K562 (cell line): ENCODE measurements around the gene SOCS7. TPM values are rescaled to one million over a fixed set of nuclear protein-coding genes. Genes with fewer than 3 reads are reported as not detected.

Experiments used
- AFF1 ChIP-seq, 2 experiments: fragments of 450-650 bp; IDR thresholded peaks; 2 replicates each; pipeline ENCODE4 v1.6.1; 2018; ENCODE audit warnings: mild to moderate bottlenecking in 2 of 2, low read depth in 1 of 2; ENCODE audit not compliant: partially characterized antibody in 2 of 2
- RFX1 ChIP-seq: fragments of 450-650 bp; IDR thresholded peaks from 2 replicates; pipeline ENCODE4 v1.6.1; 2016; ENCODE audit warnings: mild to moderate bottlenecking, moderate library complexity
- ZNF184 ChIP-seq: sonication (generic); formaldehyde crosslinking; IDR thresholded peaks from 2 replicates; pipeline ENCODE4 v1.5.0; 2020; ENCODE audit warnings: missing genetic modification reagents
- ZNF3 ChIP-seq: fragments of 250-450 bp; sonication (Bioruptor Pico); IDR thresholded peaks from 2 replicates; pipeline ENCODE4 v1.5.0; 2021; ENCODE audit warnings: mild to moderate bottlenecking, moderate library complexity
- polyA plus RNA-seq, 8 experiments: library from polyadenylated mRNA; depleted of rRNA in 4 of 8; stranded (reverse) in 5 of 8; unstranded in 3 of 8; fragments of >200 nt; fragmentation: Nextera tagmentation in 2 of 8; fragmentation: Illumina TruSeq in 1 of 8; extraction: Ambion mirVana in 2 of 8; extraction: Trizol in 1 of 8; gene quantifications; 2 replicates each; pipeline versions ENCODE4 v1.2.1 to v1.2.3, GENCODE V29; 2011 to 2014; ENCODE audit warnings: inconsistent platforms in 1 of 8, missing spikeins in 1 of 8
- total RNA-seq, 7 experiments: library from RNA; depleted of rRNA in 6 of 7; stranded (reverse); fragments of >200 nt in 6 of 7; fragmentation: Illumina TruSeq in 2 of 7; extraction: Trizol in 2 of 7; gene quantifications; 2 replicates each; pipeline versions ENCODE4 v1.2.1 to v1.2.3, GENCODE V29; 2011 to 2021; ENCODE audit warnings: low replicate concordance in 1 of 7

SOCS7 gene
- total and polyA plus RNA-seq, 9 of the 15 experiments (the other 6 are each of a cell fraction or from before 2014, with no cell fraction given): 0.94 to 14.5 (median 8.2) TPM

- TF ChIP-seq ZNF3 (CRISPR knock-in tag) (no peak), ZNF184 (CRISPR knock-in tag) (no peak), AFF1 (IDR thresholded peaks at IDR 0.05; ENCODE audit: low read depth in 1 of 2, partially characterized antibody in 2 of 2) (no peak), RFX1 (no peak)
Measured at GRCh38 chr17:38350035-38350434, 1.6 kb upstream of the SOCS7 start (continued).
